Endothelial cell of umbilical vein (primary cell): ENCODE measurements around the gene FBXO34. TPM values are rescaled to one million over a fixed set of nuclear protein-coding genes. Genes with fewer than 3 reads are reported as not detected.

Source experiments
- BruUV-seq: library from RNA; stranded (reverse); fragments of 400-500 nt; replicated peaks from 2 replicates; lab custom pipeline; 2021; lab: Mats Ljungman, UMichigan
- CTCF ChIA-PET: fragments of 300-600, 350-600 bp; sonication (Branson Sonifier 250); formaldehyde crosslinking; loops from one replicate; lab custom pipeline; 2021; ENCODE audit warnings: antibody characterized with exemption, inconsistent platforms; lab: Charles Lee
- POLR2A ChIA-PET: fragments of 300-600, 350-600 bp; sonication (Branson Sonifier 250); formaldehyde crosslinking; loops from one replicate; lab custom pipeline; 2021; ENCODE audit warnings: antibody characterized with exemption, inconsistent platforms; lab: Charles Lee
- DNase-seq: peaks from one replicate; pipeline ENCODE4 v3.0.0-alpha.2; 2011; ENCODE audit warnings: low read depth, low spot score
- FAIRE-seq: peaks from 2 replicates; lab custom pipeline; 2011; peaks lifted over from hg19 to GRCh38; lab: Jason Lieb, UNC
- H2AFZ ChIP-seq: 2 replicates; pipeline ENCODE4 v1.6.0; 2012; ENCODE audit warnings: low read depth, low read length, control low read depth, inconsistent platforms
- H3K27ac ChIP-seq: 2 replicates; pipeline ENCODE4 v1.5.1; 2011; ENCODE audit warnings: low read depth, mild to moderate bottlenecking, control low read depth, low read length, moderate library complexity; ENCODE audit not compliant: insufficient read depth
- H3K27me3 ChIP-seq, 2 experiments: 2 replicates each; pipeline versions ENCODE4 v1.6.0 to v1.6.1; 2011; ENCODE audit warnings: low read length in 2 of 2, mixed read lengths in 1 of 2; ENCODE audit not compliant: control insufficient read depth in 2 of 2, insufficient read depth in 2 of 2
- H3K36me3 ChIP-seq, 2 experiments: 2 replicates in 1 of 2; 3 replicates in 1 of 2; pipeline ENCODE4 v1.5.1; 2011; ENCODE audit warnings: low read length in 2 of 2, mild to moderate bottlenecking in 1 of 2, moderate library complexity in 1 of 2; ENCODE audit not compliant: control insufficient read depth in 2 of 2, insufficient read depth in 2 of 2; ENCODE audit errors: extremely low read depth in 1 of 2
- H3K4me1 ChIP-seq: 3 replicates; pipeline ENCODE4 v1.5.1; 2011; ENCODE audit warnings: mild to moderate bottlenecking, low read length; ENCODE audit not compliant: control insufficient read depth, insufficient read depth; ENCODE audit errors: extremely low read depth
- H3K4me2 ChIP-seq: 2 replicates; pipeline ENCODE4 v1.6.1; 2011; ENCODE audit warnings: low read length, control low read depth, mixed read lengths; ENCODE audit not compliant: insufficient read depth
- H3K4me3 ChIP-seq, 3 experiments: fragments of 200-600 bp in 1 of 3; sonication (generic), shearing (Covaris generic) in 1 of 3; replicated peaks in 1 of 3; 2 replicates each; pipeline ENCODE4 v1.5.1; 2011 to 2016; ENCODE audit warnings: control low read depth in 3 of 3, low read length in 3 of 3, mild to moderate bottlenecking in 2 of 3, inconsistent platforms in 1 of 3, low read depth in 1 of 3, moderate library complexity in 1 of 3; ENCODE audit not compliant: insufficient read depth in 1 of 3
- H3K79me2 ChIP-seq: 2 replicates; pipeline ENCODE4 v1.6.0; 2012; ENCODE audit warnings: low read length, inconsistent platforms; ENCODE audit not compliant: control insufficient read depth, insufficient read depth
- H3K9ac ChIP-seq: replicated peaks from 2 replicates; pipeline ENCODE3; 2011; ENCODE audit warnings: low read length, control low read depth; ENCODE audit not compliant: insufficient read depth; ENCODE audit errors: extremely low read depth
- H3K9me1 ChIP-seq: replicated peaks from 3 replicates; pipeline ENCODE4 v1.6.0; 2011; ENCODE audit warnings: mild to moderate bottlenecking, low read length; ENCODE audit not compliant: control insufficient read depth, insufficient read depth; ENCODE audit errors: extremely low read depth
- H3K9me3 ChIP-seq: replicated peaks from 2 replicates; pipeline ENCODE4 v1.5.1; 2012; ENCODE audit warnings: low read length, inconsistent platforms; ENCODE audit not compliant: control insufficient read depth, insufficient read depth
- H4K20me1 ChIP-seq: replicated peaks from 2 replicates; pipeline ENCODE3; 2011; ENCODE audit warnings: mild to moderate bottlenecking, low read length; ENCODE audit not compliant: control insufficient read depth, insufficient read depth; ENCODE audit errors: extremely low read depth
- EZH2 ChIP-seq: IDR thresholded peaks from 2 replicates; pipeline ENCODE4 v1.6.1; 2012; ENCODE audit warnings: borderline replicate concordance, low read depth, mild to moderate bottlenecking, moderate library complexity, low read length, inconsistent platforms; ENCODE audit not compliant: severe bottlenecking
- FOS ChIP-seq: IDR thresholded peaks from 2 replicates; pipeline ENCODE4 v1.6.1; 2011; ENCODE audit warnings: mild to moderate bottlenecking, low read length, moderate library complexity, borderline replicate concordance; ENCODE audit not compliant: insufficient read depth
- GATA2 ChIP-seq: IDR thresholded peaks from 2 replicates; pipeline ENCODE4 v1.7.0; 2011; ENCODE audit warnings: low read depth, mild to moderate bottlenecking, moderate library complexity, mixed read lengths, low read length; ENCODE audit not compliant: insufficient read length, insufficient read depth
- MAX ChIP-seq: IDR thresholded peaks from 2 replicates; pipeline ENCODE4 v1.6.1; 2011; ENCODE audit not compliant: insufficient read depth, insufficient read length
- MYC ChIP-seq: IDR thresholded peaks from one replicate; pipeline ENCODE4 v1.6.1; 2011; ENCODE audit warnings: mild to moderate bottlenecking, low read depth, low read length
- POLR2A ChIP-seq: IDR thresholded peaks from 2 replicates; pipeline ENCODE4 v1.6.1; 2012; ENCODE audit warnings: low read depth, mild to moderate bottlenecking, control low read depth, low read length
- POLR2AphosphoS5 ChIP-seq: IDR thresholded peaks from 2 replicates; pipeline ENCODE4 v1.6.1; 2012; ENCODE audit warnings: low read depth, mild to moderate bottlenecking, control low read depth, low read length, moderate library complexity; ENCODE audit not compliant: insufficient read depth
- dilution Hi-C: fragments of 300-500 bp; cut with MboI; formaldehyde crosslinking; loops from one replicate; pipeline ENCODE4 v1.15.0; 2019; ENCODE audit warnings: low sequenced_read_pairs; ENCODE audit not compliant: extremely low pct_ligation_motif_present
- intact Hi-C: fragments of 100-400 bp; cut with micrococcal nuclease; formaldehyde crosslinking; loops from one replicate; pipeline ENCODE4 v1.10.0; 2022
- polyA plus RNA-seq, 4 experiments: library from polyadenylated mRNA; depleted of rRNA in 3 of 4; stranded (reverse) in 3 of 4; unstranded in 1 of 4; fragments of >200 nt; gene quantifications; 2 replicates each; pipeline versions ENCODE4 v1.2.1 to v1.2.3, GENCODE V29; 2011 to 2012; ENCODE audit warnings: missing spikeins in 1 of 4
- total RNA-seq: library from RNA; stranded (reverse); gene quantifications from 2 replicates; pipeline ENCODE4 v1.2.3, GENCODE V29; 2021

Gene FBXO34
- total and polyA plus RNA-seq, 2 donors (not counting 3 experiments of a cell fraction or from before 2014, with no cell fraction given): 8.5 to 14.2 TPM

- H3K9ac ChIP-seq: no peak overlapping the region
- no peak overlapping the region for H3K4me3 ChIP-seq
- no peak for DNase-seq
- ChIA-PET CTCF (interaction anchor here (0.6 to 1.1 kb wide), 3 partner anchors 14 to 259 kb away, joined by 3 to 4 read pairs (median 3); no protein-coding TSS in a partner anchor), POLR2A (interaction anchor here (0.6 kb wide), 1 partner anchor 104 kb away, joined by 3 read pairs; no protein-coding TSS in a partner anchor)
- no peaks in the 10 kb centered on the region for H3K9me1 ChIP-seq
- no peak overlapping the region for H3K4me2 ChIP-seq
- no peaks in the 10 kb centered on the region for H3K4me1 ChIP-seq
- no TSS peak for BruUV-seq
- FAIRE-seq: no peak
- H4K20me1 ChIP-seq: no peaks in the 10 kb centered on the region
- H2AFZ ChIP-seq: no peak overlapping the region
- no peaks in the 10 kb centered on the region for H3K9me3 ChIP-seq
- H3K27ac ChIP-seq: no peak overlapping the region
- TF ChIP-seq MAX (no peak), FOS (no peak), POLR2AphosphoS5 (no peak), EZH2 (no peak), GATA2 (no peak)
- intact Hi-C loops (no loop called here), dilution Hi-C loops (no loop called here)
- no peaks in the 10 kb centered on the region for H3K27me3 ChIP-seq
- H3K36me3 ChIP-seq: peaks cover 2 to 4% of the 10 kb centered on the region in 2 experiments
- H3K79me2 ChIP-seq: no peaks in the 10 kb centered on the region
Measured at GRCh38 chr14:55374771-55375170, 103.5 kb downstream of the FBXO34 start.

GRCh38 chr14:55377236-55377635 lies 106.0 kb downstream of the FBXO34 start:
- Histone ChIP-seq H3K9ac (no peak overlapping the region), H3K36me3 (peaks cover 6 to 7% of the 10 kb centered on the region in 2 experiments), H3K4me2 (no peak overlapping the region), H2AFZ (no peak overlapping the region), H3K4me3 (no peak overlapping the region), H3K9me1 (no peaks in the 10 kb centered on the region), H3K27me3 (no peaks in the 10 kb centered on the region), H3K4me1 (no peaks in the 10 kb centered on the region), H4K20me1 (no peaks in the 10 kb centered on the region), H3K27ac (no peak overlapping the region), H3K9me3 (no peaks in the 10 kb centered on the region), H3K79me2 (no peaks in the 10 kb centered on the region)
- dilution Hi-C loops: no loop called here
- no TSS peak for BruUV-seq
- FAIRE-seq (no peak), DNase-seq (no peak)
- CTCF ChIA-PET: interaction anchor here (1.1 kb wide), 2 partner anchors 23 to 164 kb away, joined by 3 to 5 read pairs; no protein-coding TSS in a partner anchor
- POLR2A ChIA-PET: no interaction called here
- intact Hi-C loops: no loop called here
- TF ChIP-seq MYC (no peak), GATA2 (no peak), MAX (no peak), POLR2AphosphoS5 (no peak), POLR2A (no peak)
